ENCODE results near the gene DUSP28.

DNA sequence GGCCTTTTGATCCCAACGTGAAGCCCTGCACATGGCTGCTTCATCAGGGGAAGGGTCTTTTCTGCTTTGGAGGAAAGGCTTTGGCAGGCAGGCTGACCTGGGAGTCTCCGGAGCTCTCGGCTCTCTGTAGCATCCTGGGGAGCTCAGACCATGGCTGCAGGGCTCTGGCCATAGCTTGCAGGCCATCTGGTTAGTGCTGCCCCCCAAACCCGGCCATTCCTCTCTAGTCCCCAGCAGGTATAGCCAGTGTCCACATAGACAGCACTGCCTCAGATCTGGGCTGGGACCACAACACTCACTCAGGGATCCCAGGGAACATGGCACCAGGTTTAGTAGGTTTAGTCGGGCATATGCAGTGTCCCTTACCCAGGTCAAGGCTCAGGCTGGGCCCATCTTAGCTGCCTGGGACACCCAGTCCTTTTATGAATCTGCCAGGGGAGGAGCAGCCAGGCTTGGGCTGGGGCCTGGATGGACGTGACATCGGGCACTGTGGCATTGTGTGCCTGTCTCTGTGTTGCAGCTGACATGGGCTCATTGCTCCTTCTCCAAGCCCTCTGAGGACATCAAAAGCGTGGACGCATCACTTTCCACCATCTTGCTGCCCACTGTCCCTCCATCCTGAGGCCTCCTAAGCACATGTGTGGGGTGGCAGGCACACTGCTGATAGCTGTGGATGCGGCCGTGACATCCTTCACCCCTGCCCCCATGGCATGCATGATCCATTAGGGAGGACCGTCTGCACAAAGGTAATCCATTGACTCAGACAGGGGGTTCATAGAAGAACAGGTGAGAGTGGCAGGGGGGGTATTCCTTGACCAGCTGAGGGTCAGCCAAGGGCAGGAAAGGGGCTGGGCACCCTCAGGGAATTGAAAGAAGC is 45.9 kb downstream of the DUSP28 start:
- no peak for TF ChIP-seq FOXM1 (IDR thresholded peaks at IDR 0.05; ENCODE audit: borderline replicate concordance, low read depth)
- TF ChIP-seq, protein P1, sequence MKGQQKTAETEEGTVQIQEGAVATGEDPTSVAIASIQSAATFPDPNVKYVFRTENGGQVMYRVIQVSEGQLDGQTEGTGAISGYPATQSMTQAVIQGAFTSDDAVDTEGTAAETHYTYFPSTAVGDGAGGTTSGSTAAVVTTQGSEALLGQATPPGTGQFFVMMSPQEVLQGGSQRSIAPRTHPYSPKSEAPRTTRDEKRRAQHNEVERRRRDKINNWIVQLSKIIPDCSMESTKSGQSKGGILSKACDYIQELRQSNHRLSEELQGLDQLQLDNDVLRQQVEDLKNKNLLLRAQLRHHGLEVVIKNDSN (IDR thresholded peaks at IDR 0.05) = no peak
- TF ChIP-seq, protein P2, sequence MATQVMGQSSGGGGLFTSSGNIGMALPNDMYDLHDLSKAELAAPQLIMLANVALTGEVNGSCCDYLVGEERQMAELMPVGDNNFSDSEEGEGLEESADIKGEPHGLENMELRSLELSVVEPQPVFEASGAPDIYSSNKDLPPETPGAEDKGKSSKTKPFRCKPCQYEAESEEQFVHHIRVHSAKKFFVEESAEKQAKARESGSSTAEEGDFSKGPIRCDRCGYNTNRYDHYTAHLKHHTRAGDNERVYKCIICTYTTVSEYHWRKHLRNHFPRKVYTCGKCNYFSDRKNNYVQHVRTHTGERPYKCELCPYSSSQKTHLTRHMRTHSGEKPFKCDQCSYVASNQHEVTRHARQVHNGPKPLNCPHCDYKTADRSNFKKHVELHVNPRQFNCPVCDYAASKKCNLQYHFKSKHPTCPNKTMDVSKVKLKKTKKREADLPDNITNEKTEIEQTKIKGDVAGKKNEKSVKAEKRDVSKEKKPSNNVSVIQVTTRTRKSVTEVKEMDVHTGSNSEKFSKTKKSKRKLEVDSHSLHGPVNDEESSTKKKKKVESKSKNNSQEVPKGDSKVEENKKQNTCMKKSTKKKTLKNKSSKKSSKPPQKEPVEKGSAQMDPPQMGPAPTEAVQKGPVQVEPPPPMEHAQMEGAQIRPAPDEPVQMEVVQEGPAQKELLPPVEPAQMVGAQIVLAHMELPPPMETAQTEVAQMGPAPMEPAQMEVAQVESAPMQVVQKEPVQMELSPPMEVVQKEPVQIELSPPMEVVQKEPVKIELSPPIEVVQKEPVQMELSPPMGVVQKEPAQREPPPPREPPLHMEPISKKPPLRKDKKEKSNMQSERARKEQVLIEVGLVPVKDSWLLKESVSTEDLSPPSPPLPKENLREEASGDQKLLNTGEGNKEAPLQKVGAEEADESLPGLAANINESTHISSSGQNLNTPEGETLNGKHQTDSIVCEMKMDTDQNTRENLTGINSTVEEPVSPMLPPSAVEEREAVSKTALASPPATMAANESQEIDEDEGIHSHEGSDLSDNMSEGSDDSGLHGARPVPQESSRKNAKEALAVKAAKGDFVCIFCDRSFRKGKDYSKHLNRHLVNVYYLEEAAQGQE (IDR thresholded peaks at IDR 0.05; ENCODE audit: low read depth) = no peak
- TF ChIP-seq EP300 (IDR thresholded peaks at IDR 0.05; ENCODE audit: borderline replicate concordance) = no peak
- TF ChIP-seq CREB1 (IDR thresholded peaks at IDR 0.05; ENCODE audit: low read depth) = no peak
- TF ChIP-seq TCF12 (IDR thresholded peaks at IDR 0.05; ENCODE audit: low read depth) = no peak
- TF ChIP-seq RAD21 (IDR thresholded peaks at IDR 0.05; ENCODE audit: low read depth) = no peak
- no peak for TF ChIP-seq YY1 (IDR thresholded peaks at IDR 0.05; ENCODE audit: low read depth)
